HepG2 (cell line): ENCODE measurements around the gene MIX23. TPM values are rescaled to one million over a fixed set of nuclear protein-coding genes. Genes with fewer than 3 reads are reported as not detected.

Source experiments
- CENPT ChIP-seq: sonication (generic); formaldehyde crosslinking; IDR thresholded peaks from 2 replicates; pipeline ENCODE4 v1.8.0; 2022; ENCODE audit warnings: low read depth, mild to moderate bottlenecking, moderate library complexity, missing genetic modification reagents
- DMAP1 ChIP-seq: IDR thresholded peaks from 2 replicates; pipeline ENCODE4 v1.6.1; 2016
- FOXO1 ChIP-seq: sonication (generic); formaldehyde crosslinking; IDR thresholded peaks from 2 replicates; pipeline ENCODE4 v1.4.0; 2020; ENCODE audit warnings: missing genetic modification reagents
- HOXA7 ChIP-seq: sonication (generic); formaldehyde crosslinking; IDR thresholded peaks from 2 replicates; pipeline ENCODE4 v1.8.1; 2022; ENCODE audit warnings: mild to moderate bottlenecking, missing genetic modification reagents, moderate library complexity
- PTBP1 ChIP-seq: fragments of 200-400 bp; formaldehyde crosslinking; IDR thresholded peaks from 2 replicates; pipeline ENCODE4 v1.6.1; 2018; ENCODE audit warnings: low read length, low read depth; ENCODE audit not compliant: poor library complexity, severe bottlenecking
- RELA ChIP-seq: sonication (generic); formaldehyde crosslinking; IDR thresholded peaks from 2 replicates; pipeline ENCODE4 v1.4.0; 2020; ENCODE audit warnings: missing genetic modification reagents
- SNAI1 ChIP-seq: sonication (generic); formaldehyde crosslinking; IDR thresholded peaks from 2 replicates; pipeline ENCODE4 v1.5.0; 2020; ENCODE audit warnings: mild to moderate bottlenecking, missing genetic modification reagents, borderline replicate concordance
- ZNF296 ChIP-seq: sonication (generic); formaldehyde crosslinking; conservative IDR thresholded peaks from 2 replicates; pipeline ENCODE4 v1.5.0; 2020; ENCODE audit warnings: mild to moderate bottlenecking, missing genetic modification reagents
- polyA plus RNA-seq, 8 experiments: library from polyadenylated mRNA; depleted of rRNA in 3 of 8; stranded (reverse) in 7 of 8; unstranded in 1 of 8; fragments of >200 nt; fragmentation: Illumina TruSeq in 4 of 8; extraction: Trizol in 4 of 8; gene quantifications; 2 replicates each; pipeline versions ENCODE4 v1.2.1 to v1.2.3, GENCODE V29; 2011 to 2016; ENCODE audit warnings: low read depth in 4 of 8, missing spikeins in 1 of 8, mixed read lengths in 1 of 8; ENCODE audit not compliant: insufficient read depth in 1 of 8
- total RNA-seq, 5 experiments: library from RNA; depleted of rRNA; stranded (reverse); fragments of >200 nt; fragmentation: Illumina TruSeq; extraction: Trizol; gene quantifications; 2 replicates each; pipeline ENCODE4 v1.2.3, GENCODE V29; 2016; ENCODE audit warnings: low read depth in 1 of 5
- TF ChIP-seq, protein P1 (sequence below): fragments of 450-650 bp; IDR thresholded peaks from 2 replicates; pipeline ENCODE4 v1.6.1; 2016
- TF ChIP-seq, protein P2 (sequence below): sonication (generic); formaldehyde crosslinking; IDR thresholded peaks from 2 replicates; pipeline ENCODE4 v1.8.1; 2023; ENCODE audit warnings: mild to moderate bottlenecking, inconsistent platforms, moderate library complexity, missing genetic modification reagents, borderline replicate concordance
- TF ChIP-seq, protein P3 (sequence below): sonication (generic); formaldehyde crosslinking; IDR thresholded peaks from 2 replicates; pipeline ENCODE4 v1.5.1; 2020; ENCODE audit warnings: mild to moderate bottlenecking, missing genetic modification reagents, borderline replicate concordance
- TF ChIP-seq, protein P4 (sequence below): IDR thresholded peaks from 2 replicates; pipeline ENCODE4 v1.6.1; 2012; ENCODE audit warnings: low read length, improper control_type of control experiment
- TF ChIP-seq, protein P5 (sequence below): IDR thresholded peaks from 2 replicates; pipeline ENCODE4 v1.6.1; 2012; ENCODE audit warnings: inconsistent platforms
- TF ChIP-seq, protein P6 (sequence below): sonication (generic); formaldehyde crosslinking; conservative IDR thresholded peaks from 2 replicates; pipeline ENCODE4 v1.4.0; 2020; ENCODE audit warnings: mild to moderate bottlenecking, missing genetic modification reagents, moderate library complexity

Gene MIX23
- total and polyA plus RNA-seq, 2 of the 13 experiments (the other 11 are each of a cell fraction or from before 2014, with no cell fraction given), result 20.0 to 152 TPM

DNA sequence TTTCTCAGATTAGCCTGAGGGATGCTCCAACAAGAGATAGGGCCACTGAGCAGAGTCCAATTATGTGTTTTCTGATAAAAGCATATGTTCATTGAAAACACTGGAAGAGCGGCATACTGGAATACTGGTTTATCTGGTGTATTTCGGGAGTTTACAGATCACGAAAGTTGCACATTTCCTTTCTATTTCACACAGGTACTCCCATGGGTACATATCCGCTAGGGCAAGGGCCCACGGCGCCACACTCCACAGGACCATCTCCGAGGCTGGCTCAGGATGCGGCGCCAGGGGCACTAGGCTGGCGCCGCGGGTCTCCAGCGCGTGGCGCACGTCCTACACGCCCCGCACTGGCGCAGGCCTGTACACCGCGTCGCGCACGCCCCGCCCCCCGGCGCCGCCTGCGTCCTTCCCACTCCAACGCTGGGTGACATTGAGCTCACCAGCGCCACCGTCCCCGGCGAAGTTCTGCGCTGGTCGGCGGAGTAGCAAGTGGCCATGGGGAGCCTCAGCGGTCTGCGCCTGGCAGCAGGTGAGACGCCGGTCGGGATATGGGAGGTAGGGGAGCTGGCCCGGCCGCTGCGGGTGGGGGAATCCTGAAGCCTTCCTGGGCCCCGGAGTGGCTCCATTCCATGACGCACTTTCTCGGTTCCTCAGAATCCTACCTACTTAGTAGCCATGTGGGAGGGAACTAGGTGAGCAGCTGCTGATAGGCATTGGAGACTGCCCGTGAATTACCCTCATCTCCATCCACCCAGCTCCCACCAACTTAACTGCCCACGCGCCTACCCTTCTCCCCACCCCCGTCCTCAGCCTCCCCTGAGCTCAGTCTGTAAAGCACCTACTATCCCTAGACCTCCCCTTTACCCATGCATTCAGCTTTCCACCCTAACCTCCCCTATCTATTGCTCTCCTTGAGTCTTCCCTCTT is 1.0 kb upstream of the MIX23 start, which contains the start of gene FAM162A (continued):
- TF ChIP-seq, protein P1, sequence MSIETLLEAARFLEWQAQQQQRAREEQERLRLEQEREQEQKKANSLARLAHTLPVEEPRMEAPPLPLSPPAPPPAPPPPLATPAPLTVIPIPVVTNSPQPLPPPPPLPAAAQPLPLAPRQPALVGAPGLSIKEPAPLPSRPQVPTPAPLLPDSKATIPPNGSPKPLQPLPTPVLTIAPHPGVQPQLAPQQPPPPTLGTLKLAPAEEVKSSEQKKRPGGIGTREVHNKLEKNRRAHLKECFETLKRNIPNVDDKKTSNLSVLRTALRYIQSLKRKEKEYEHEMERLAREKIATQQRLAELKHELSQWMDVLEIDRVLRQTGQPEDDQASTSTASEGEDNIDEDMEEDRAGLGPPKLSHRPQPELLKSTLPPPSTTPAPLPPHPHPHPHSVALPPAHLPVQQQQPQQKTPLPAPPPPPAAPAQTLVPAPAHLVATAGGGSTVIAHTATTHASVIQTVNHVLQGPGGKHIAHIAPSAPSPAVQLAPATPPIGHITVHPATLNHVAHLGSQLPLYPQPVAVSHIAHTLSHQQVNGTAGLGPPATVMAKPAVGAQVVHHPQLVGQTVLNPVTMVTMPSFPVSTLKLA, result peak; percentile 76
- TF ChIP-seq, protein P2, sequence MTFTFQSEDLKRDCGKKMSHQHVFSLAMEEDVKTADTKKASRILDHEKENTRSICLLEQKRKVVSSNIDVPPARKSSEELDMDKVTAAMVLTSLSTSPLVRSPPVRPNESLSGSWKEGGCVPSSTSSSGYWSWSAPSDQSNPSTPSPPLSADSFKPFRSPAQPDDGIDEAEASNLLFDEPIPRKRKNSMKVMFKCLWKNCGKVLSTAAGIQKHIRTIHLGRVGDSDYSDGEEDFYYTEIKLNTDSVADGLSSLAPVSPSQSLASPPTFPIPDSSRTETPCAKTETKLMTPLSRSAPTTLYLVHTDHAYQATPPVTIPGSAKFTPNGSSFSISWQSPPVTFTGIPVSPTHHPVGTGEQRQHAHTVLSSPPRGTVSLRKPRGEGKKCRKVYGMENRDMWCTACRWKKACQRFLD (CRISPR knock-in tag), result no peak
- peak; percentile 84 for TF ChIP-seq DMAP1 (CRISPR knock-in tag)
- 0 out of 2 replicates have a peak, but pooled peaks have one; percentile 30 for TF ChIP-seq CENPT (CRISPR knock-in tag)
- TF ChIP-seq HOXA7 (CRISPR knock-in tag), result no peak
- TF ChIP-seq FOXO1, result peak; percentile 83
- TF ChIP-seq PTBP1, result peak; percentile 94
- TF ChIP-seq, protein P3, sequence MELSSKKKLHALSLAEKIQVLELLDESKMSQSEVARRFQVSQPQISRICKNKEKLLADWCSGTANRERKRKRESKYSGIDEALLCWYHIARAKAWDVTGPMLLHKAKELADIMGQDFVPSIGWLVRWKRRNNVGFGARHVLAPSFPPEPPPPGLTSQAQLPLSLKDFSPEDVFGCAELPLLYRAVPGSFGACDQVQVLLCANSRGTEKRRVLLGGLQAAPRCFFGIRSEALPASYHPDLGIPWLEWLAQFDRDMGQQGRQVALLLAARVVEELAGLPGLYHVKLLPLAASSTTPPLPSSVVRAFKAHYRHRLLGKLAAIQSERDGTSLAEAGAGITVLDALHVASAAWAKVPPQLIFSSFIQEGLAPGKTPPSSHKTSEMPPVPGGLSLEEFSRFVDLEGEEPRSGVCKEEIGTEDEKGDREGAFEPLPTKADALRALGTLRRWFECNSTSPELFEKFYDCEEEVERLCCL (CRISPR knock-in tag), result no peak
- peak; percentile 86 for TF ChIP-seq RELA (CRISPR knock-in tag)
- TF ChIP-seq, protein P4, sequence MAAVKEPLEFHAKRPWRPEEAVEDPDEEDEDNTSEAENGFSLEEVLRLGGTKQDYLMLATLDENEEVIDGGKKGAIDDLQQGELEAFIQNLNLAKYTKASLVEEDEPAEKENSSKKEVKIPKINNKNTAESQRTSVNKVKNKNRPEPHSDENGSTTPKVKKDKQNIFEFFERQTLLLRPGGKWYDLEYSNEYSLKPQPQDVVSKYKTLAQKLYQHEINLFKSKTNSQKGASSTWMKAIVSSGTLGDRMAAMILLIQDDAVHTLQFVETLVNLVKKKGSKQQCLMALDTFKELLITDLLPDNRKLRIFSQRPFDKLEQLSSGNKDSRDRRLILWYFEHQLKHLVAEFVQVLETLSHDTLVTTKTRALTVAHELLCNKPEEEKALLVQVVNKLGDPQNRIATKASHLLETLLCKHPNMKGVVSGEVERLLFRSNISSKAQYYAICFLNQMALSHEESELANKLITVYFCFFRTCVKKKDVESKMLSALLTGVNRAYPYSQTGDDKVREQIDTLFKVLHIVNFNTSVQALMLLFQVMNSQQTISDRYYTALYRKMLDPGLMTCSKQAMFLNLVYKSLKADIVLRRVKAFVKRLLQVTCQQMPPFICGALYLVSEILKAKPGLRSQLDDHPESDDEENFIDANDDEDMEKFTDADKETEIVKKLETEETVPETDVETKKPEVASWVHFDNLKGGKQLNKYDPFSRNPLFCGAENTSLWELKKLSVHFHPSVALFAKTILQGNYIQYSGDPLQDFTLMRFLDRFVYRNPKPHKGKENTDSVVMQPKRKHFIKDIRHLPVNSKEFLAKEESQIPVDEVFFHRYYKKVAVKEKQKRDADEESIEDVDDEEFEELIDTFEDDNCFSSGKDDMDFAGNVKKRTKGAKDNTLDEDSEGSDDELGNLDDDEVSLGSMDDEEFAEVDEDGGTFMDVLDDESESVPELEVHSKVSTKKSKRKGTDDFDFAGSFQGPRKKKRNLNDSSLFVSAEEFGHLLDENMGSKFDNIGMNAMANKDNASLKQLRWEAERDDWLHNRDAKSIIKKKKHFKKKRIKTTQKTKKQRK, result no peak
- TF ChIP-seq SNAI1, result no peak
- TF ChIP-seq, protein P5, sequence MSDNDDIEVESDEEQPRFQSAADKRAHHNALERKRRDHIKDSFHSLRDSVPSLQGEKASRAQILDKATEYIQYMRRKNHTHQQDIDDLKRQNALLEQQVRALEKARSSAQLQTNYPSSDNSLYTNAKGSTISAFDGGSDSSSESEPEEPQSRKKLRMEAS, result peak; percentile 96
- TF ChIP-seq, protein P6, sequence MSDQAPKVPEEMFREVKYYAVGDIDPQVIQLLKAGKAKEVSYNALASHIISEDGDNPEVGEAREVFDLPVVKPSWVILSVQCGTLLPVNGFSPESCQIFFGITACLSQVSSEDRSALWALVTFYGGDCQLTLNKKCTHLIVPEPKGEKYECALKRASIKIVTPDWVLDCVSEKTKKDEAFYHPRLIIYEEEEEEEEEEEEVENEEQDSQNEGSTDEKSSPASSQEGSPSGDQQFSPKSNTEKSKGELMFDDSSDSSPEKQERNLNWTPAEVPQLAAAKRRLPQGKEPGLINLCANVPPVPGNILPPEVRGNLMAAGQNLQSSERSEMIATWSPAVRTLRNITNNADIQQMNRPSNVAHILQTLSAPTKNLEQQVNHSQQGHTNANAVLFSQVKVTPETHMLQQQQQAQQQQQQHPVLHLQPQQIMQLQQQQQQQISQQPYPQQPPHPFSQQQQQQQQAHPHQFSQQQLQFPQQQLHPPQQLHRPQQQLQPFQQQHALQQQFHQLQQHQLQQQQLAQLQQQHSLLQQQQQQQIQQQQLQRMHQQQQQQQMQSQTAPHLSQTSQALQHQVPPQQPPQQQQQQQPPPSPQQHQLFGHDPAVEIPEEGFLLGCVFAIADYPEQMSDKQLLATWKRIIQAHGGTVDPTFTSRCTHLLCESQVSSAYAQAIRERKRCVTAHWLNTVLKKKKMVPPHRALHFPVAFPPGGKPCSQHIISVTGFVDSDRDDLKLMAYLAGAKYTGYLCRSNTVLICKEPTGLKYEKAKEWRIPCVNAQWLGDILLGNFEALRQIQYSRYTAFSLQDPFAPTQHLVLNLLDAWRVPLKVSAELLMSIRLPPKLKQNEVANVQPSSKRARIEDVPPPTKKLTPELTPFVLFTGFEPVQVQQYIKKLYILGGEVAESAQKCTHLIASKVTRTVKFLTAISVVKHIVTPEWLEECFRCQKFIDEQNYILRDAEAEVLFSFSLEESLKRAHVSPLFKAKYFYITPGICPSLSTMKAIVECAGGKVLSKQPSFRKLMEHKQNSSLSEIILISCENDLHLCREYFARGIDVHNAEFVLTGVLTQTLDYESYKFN (CRISPR knock-in tag), result peak; percentile 66; the same call in 1 of the 2 replicates
- TF ChIP-seq ZNF296 (CRISPR knock-in tag), result no peak
